Neural progenitor cell (in vitro differentiated cells): ENCODE measurements around the gene MBOAT1. TPM values are rescaled to one million over a fixed set of nuclear protein-coding genes. Genes with fewer than 3 reads are reported as not detected.

Experiments used
- DNase-seq: peaks from one replicate; pipeline ENCODE4 v3.0.0-alpha.2; 2016; ENCODE audit warnings: low spot score
- H2AFZ ChIP-seq: fragments of 200-600 bp; sonication (generic); replicated peaks from 2 replicates; pipeline ENCODE4 v1.6.1; 2016; ENCODE audit warnings: antibody characterized with exemption
- H3F3A ChIP-seq: fragments of 200-600 bp; sonication (generic); 2 replicates; pipeline ENCODE4 v1.6.1; 2016; ENCODE audit warnings: antibody characterized with exemption, low read depth
- H3K27ac ChIP-seq: fragments of 200-600 bp; sonication (generic); 2 replicates; pipeline ENCODE4 v1.5.1; 2016; ENCODE audit warnings: mild to moderate bottlenecking
- H3K27me3 ChIP-seq: fragments of 200-600 bp; sonication (generic); 2 replicates; pipeline ENCODE4 v1.6.1; 2016; ENCODE audit warnings: mild to moderate bottlenecking, moderate library complexity
- H3K36me3 ChIP-seq: fragments of 200-600 bp; sonication (generic); 2 replicates; pipeline ENCODE4 v1.5.1; 2016
- H3K4me1 ChIP-seq: fragments of 200-600 bp; sonication (generic); 2 replicates; pipeline ENCODE4 v1.6.1; 2016; ENCODE audit warnings: mixed run types
- H3K4me2 ChIP-seq: fragments of 200-600 bp; sonication (generic); 2 replicates; pipeline ENCODE4 v1.6.1; 2016
- H3K4me3 ChIP-seq: fragments of 200-600 bp; sonication (generic); 2 replicates; pipeline ENCODE4 v1.5.1; 2016
- H3K79me2 ChIP-seq: fragments of 200-600 bp; sonication (generic); 2 replicates; pipeline ENCODE4 v1.6.1; 2016; ENCODE audit warnings: low read depth
- H3K9ac ChIP-seq: fragments of 200-600 bp; sonication (generic); 2 replicates; pipeline ENCODE4 v1.6.1; 2016
- H3K9me3 ChIP-seq: fragments of 200-600 bp; sonication (generic); 2 replicates; pipeline ENCODE4 v1.5.1; 2016; ENCODE audit warnings: low read depth
- H4K20me1 ChIP-seq: fragments of 200-600 bp; sonication (generic); 2 replicates; pipeline ENCODE4 v1.6.1; 2016; ENCODE audit warnings: low read depth
- H3K27ac Mint-ChIP-seq: 3 replicates; pipeline ENCODE4 v1.8.0; 2021; ENCODE audit warnings: mixed read lengths
- H3K27me3 Mint-ChIP-seq: 2 replicates; pipeline ENCODE4 v1.8.0; 2022; ENCODE audit warnings: low read depth, mild to moderate bottlenecking, inconsistent platforms, moderate library complexity, mixed read lengths; ENCODE audit not compliant: insufficient read depth
- H3K36me3 Mint-ChIP-seq: 3 replicates; pipeline ENCODE4 v1.8.0; 2021; ENCODE audit warnings: mixed read lengths
- H3K4me1 Mint-ChIP-seq: 3 replicates; pipeline ENCODE4 v1.8.0; 2021; ENCODE audit warnings: mixed read lengths
- H3K4me3 Mint-ChIP-seq: 3 replicates; pipeline ENCODE4 v1.8.0; 2021; ENCODE audit warnings: mild to moderate bottlenecking, moderate library complexity, mixed read lengths
- H3K9me3 Mint-ChIP-seq: 3 replicates; pipeline ENCODE4 v1.8.0; 2020; ENCODE audit warnings: mixed read lengths
- CTCF ChIP-seq: fragments of 200-600 bp; sonication (generic); IDR thresholded peaks from 2 replicates; pipeline ENCODE4 v1.5.1; 2017; ENCODE audit warnings: antibody characterized with exemption, mild to moderate bottlenecking
- EZH2 ChIP-seq: fragments of 200-600 bp; sonication (generic); IDR thresholded peaks from 2 replicates; pipeline ENCODE4 v1.6.1; 2017; ENCODE audit warnings: antibody characterized with exemption, mild to moderate bottlenecking, moderate library complexity
- EZH2phosphoT487 ChIP-seq: fragments of 200-600 bp; sonication (generic); IDR thresholded peaks from 2 replicates; pipeline ENCODE4 v1.6.1; 2017; ENCODE audit warnings: antibody characterized with exemption
- total RNA-seq: library from RNA; depleted of rRNA; stranded (reverse); fragments of >200 nt; gene quantifications from 2 replicates; pipeline ENCODE4 v1.2.3, GENCODE V29; 2015; ENCODE audit warnings: low replicate concordance

Gene MBOAT1
- total RNA-seq, 1 donor from 2014 or later = 0.45 TPM

- Histone ChIP-seq H2AFZ (no peak overlapping the region), H3K4me1 (no peaks in the 10 kb centered on the region), H3K27me3 (no peaks in the 10 kb centered on the region), H4K20me1 (no peaks in the 10 kb centered on the region), H3F3A (no peaks in the 10 kb centered on the region), H3K4me3 (no peak overlapping the region), H3K79me2 (no peaks in the 10 kb centered on the region), H3K9ac (no peak overlapping the region), H3K27ac (no peak overlapping the region), H3K4me2 (no peak overlapping the region), H3K36me3 (no peaks in the 10 kb centered on the region), H3K9me3 (no peaks in the 10 kb centered on the region)
- Mint-ChIP-seq H3K27me3 (peaks cover 6% of the 10 kb centered on the region), H3K9me3 (no peaks in the 10 kb centered on the region), H3K4me3 (no peak overlapping the region), H3K4me1 (no peaks in the 10 kb centered on the region), H3K27ac (no peak overlapping the region), H3K36me3 (no peaks in the 10 kb centered on the region)
- TF ChIP-seq EZH2phosphoT487 (no peak), CTCF (no peak), EZH2 (no peak)
- no peak for DNase-seq
Observed at GRCh38 chr6:20170455-20171148, 41.7 kb downstream of the MBOAT1 start.

- H3F3A ChIP-seq = no peaks in the 10 kb centered on the region
- H3K27me3 ChIP-seq = no peaks in the 10 kb centered on the region
- no peaks in the 10 kb centered on the region for H4K20me1 ChIP-seq
- no peak overlapping the region for H3K4me3 Mint-ChIP-seq
- DNase-seq = no peak
- no peaks in the 10 kb centered on the region for H3K4me1 Mint-ChIP-seq
- H3K9me3 Mint-ChIP-seq = no peaks in the 10 kb centered on the region
- no peak overlapping the region for H2AFZ ChIP-seq
- no peak overlapping the region for H3K4me3 ChIP-seq
- no peaks in the 10 kb centered on the region for H3K36me3 ChIP-seq
- H3K4me2 ChIP-seq = no peak overlapping the region
- H3K79me2 ChIP-seq = no peaks in the 10 kb centered on the region
- H3K27ac ChIP-seq = no peak overlapping the region
- H3K9me3 ChIP-seq = no peaks in the 10 kb centered on the region
- no peaks in the 10 kb centered on the region for H3K36me3 Mint-ChIP-seq
- H3K4me1 ChIP-seq = no peaks in the 10 kb centered on the region
- no peak for TF ChIP-seq EZH2phosphoT487
- no peak for TF ChIP-seq EZH2
- no peak for TF ChIP-seq CTCF
- H3K9ac ChIP-seq = no peak overlapping the region
- no peak overlapping the region for H3K27ac Mint-ChIP-seq
- peaks cover 3% of the 10 kb centered on the region for H3K27me3 Mint-ChIP-seq
Observed at GRCh38 chr6:20169786-20170185, 42.5 kb downstream of the MBOAT1 start.

- no peaks in the 10 kb centered on the region for H3K27me3 ChIP-seq
- no peak overlapping the region for H3K4me3 ChIP-seq
- no peak overlapping the region for H2AFZ ChIP-seq
- no peak overlapping the region for H3K27ac Mint-ChIP-seq
- H3K27ac ChIP-seq = no peak overlapping the region
- H3K4me1 ChIP-seq = no peaks in the 10 kb centered on the region
- H3K9me3 Mint-ChIP-seq = no peaks in the 10 kb centered on the region
- H3K9ac ChIP-seq = no peak overlapping the region
- peaks cover 3% of the 10 kb centered on the region for H3K27me3 Mint-ChIP-seq
- TF ChIP-seq EZH2phosphoT487 (no peak), EZH2 (no peak), CTCF (no peak)
- no peaks in the 10 kb centered on the region for H3K36me3 ChIP-seq
- no peaks in the 10 kb centered on the region for H3K4me1 Mint-ChIP-seq
- H4K20me1 ChIP-seq = no peaks in the 10 kb centered on the region
- H3K4me3 Mint-ChIP-seq = no peak overlapping the region
- H3K79me2 ChIP-seq = no peaks in the 10 kb centered on the region
- H3K9me3 ChIP-seq = no peaks in the 10 kb centered on the region
- H3F3A ChIP-seq = no peaks in the 10 kb centered on the region
- no peak for DNase-seq
- H3K36me3 Mint-ChIP-seq = no peaks in the 10 kb centered on the region
- H3K4me2 ChIP-seq = no peak overlapping the region
Observed at GRCh38 chr6:20169119-20169557, 43.1 kb downstream of the MBOAT1 start.
